Fibroblast of villous mesenchyme (primary cell): Measurements from ENCODE around the gene SMLR1. TPM values are rescaled to one million over a fixed set of nuclear protein-coding genes. Genes with fewer than 3 reads are reported as not detected.

Source experiments
- DNase-seq: peaks from one replicate; pipeline ENCODE4 v3.0.0-alpha.2; 2010; ENCODE audit warnings: low read depth
- H3K4me3 ChIP-seq: 2 replicates; pipeline ENCODE4 v1.5.1; 2011; ENCODE audit warnings: low read depth, mild to moderate bottlenecking, low read length
- CTCF ChIP-seq: IDR thresholded peaks from 2 replicates; pipeline ENCODE4 v1.5.1; 2012; ENCODE audit warnings: low read depth, mild to moderate bottlenecking, low read length; ENCODE audit not compliant: insufficient read depth
- total RNA-seq: library from RNA; depleted of rRNA; stranded (reverse); fragments of >200 nt; gene quantifications from 2 replicates; pipeline ENCODE4 v1.2.3, GENCODE V29; 2012

SMLR1 gene
- total RNA-seq, 1 donor: not detected

GRCh38 chr6:130825772-130826441 lies 1.3 kb upstream of the SMLR1 start:
- no peak for DNase-seq
- H3K4me3 ChIP-seq: no peak overlapping the region
- no peak for TF ChIP-seq CTCF

GRCh38 chr6:130826442-130827246 lies 562 bp upstream of the SMLR1 start:
- TF ChIP-seq CTCF: no peak
- DNase-seq: no peak
- H3K4me3 ChIP-seq: no peak overlapping the region

GRCh38 chr6:130829333-130829910 lies 2.2 kb downstream of the SMLR1 start:
- TF ChIP-seq CTCF: no peak
- no peak overlapping the region for H3K4me3 ChIP-seq

GRCh38 chr6:130831607-130832006 lies 4.4 kb downstream of the SMLR1 start:
- no peak overlapping the region for H3K4me3 ChIP-seq
- no peak for TF ChIP-seq CTCF
- DNase-seq: no peak

More at GRCh38 chr6:130829333-130829910, 2.2 kb downstream of the SMLR1 start:
- no peak for DNase-seq

GRCh38 chr6:130833569-130833968 lies 6.4 kb downstream of the SMLR1 start:
- no peak for DNase-seq
- no peak overlapping the region for H3K4me3 ChIP-seq
- TF ChIP-seq CTCF: no peak

- TF ChIP-seq CTCF: no peak
- no peak for DNase-seq
- H3K4me3 ChIP-seq: no peak overlapping the region
Observed at GRCh38 chr6:130834482-130835251, 7.5 kb downstream of the SMLR1 start.
